NB4 (cell line): Measurements from ENCODE around the gene FUT8.

ENCODE experiments used
- CTCF ChIP-seq: IDR thresholded peaks from one replicate; pipeline ENCODE4 v1.5.1; 2012; ENCODE audit warnings: low read depth, low read length
- MAX ChIP-seq: IDR thresholded peaks from 2 replicates; pipeline ENCODE4 v1.6.1; 2011; ENCODE audit warnings: low read depth, low read length
- MYC ChIP-seq: IDR thresholded peaks from 2 replicates; pipeline ENCODE4 v1.6.1; 2011; ENCODE audit warnings: low read depth, low read length
- POLR2A ChIP-seq: IDR thresholded peaks from 2 replicates; pipeline ENCODE4 v1.6.1; 2011; ENCODE audit warnings: mild to moderate bottlenecking; ENCODE audit not compliant: insufficient read length; ENCODE audit errors: extremely low read depth

GRCh38 chr14:65403231-65403630, 9.3 kb upstream of the FUT8 start:
- TF ChIP-seq CTCF (no peak), POLR2A (no peak), MAX (no peak), MYC (no peak)
